NCI-H1930 (cell line): ENCODE measurements around the gene MMP15.
A peak's percentile ranks its signal among the peaks of the same experiment; 100 is the strongest.

ENCODE experiments used
- DNase-seq, 2 experiments: peaks; one replicate each; lab custom pipeline; 2025; lab: John Stamatoyannopoulos, UW

The MMP15 gene

DNA sequence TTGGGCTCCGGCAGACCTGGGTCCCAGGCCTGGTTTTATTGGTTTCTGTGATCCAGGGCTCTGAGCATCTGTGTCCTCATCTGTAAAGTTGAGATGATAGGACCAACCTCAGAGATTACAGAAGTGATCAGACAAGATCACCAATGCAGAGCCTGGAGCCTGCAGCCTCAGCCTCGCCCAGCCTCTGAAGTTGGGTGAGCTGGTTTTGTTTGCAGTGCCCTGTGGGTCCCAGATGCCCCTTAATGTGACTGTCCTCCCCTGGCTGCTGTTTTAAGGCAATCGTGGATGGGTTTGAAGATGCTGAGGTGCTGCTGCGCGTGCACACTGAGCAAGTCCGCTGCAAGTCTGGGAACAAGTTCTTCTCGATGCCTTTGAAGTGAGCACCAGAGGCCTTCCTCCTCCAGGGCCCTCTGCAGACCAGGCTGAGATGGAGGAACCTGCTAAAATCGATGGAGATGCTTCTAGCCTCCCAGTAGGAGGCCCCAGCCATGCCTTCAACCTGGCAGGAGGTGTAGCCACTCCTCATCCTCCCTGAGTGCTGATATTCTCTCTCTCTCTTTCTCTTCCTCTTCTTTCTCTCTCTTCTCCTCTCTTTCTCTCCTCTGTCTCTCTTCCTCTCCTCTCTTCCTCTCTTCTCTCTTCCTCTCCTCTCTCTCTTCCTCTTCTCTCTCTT lies 5.6 kb upstream of the MMP15 start:
- no peak for DNase-seq

- peak in 1 of 2 experiments; percentile 16 for DNase-seq
Measured at GRCh38 chr16:58020628-58021521, 4.7 kb upstream of the MMP15 start.

GRCh38 chr16:58021661-58022551 lies 3.6 kb upstream of the MMP15 start:
- no peak for DNase-seq

- no peak for DNase-seq
Measured at GRCh38 chr16:58022601-58023371, 2.8 kb upstream of the MMP15 start.

- no peak for DNase-seq
Measured at GRCh38 chr16:58024486-58025350, 836 bp upstream of the MMP15 start.

DNA sequence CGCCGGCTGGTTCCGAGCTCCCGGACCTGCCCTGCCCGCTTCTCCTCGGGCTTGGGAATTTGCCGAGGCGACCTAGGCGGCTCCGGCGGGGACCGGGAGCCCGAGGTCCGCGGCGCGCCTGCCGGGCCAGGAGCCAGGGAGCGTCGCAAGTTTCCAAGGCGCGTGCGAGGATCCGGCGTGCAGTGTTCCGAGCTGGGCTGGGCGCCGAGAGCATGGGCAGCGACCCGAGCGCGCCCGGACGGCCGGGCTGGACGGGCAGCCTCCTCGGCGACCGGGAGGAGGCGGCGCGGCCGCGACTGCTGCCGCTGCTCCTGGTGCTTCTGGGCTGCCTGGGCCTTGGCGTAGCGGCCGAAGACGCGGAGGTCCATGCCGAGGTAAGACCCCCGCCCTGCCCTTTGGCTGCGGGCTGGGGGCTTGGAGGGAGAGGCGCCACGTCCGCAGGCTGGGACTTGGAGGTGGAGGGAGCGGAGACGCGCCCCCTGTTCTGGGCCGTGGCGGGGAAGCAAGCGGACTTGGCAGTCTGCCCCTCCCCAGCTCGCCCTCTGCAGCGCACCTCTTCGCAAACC lies 668 bp downstream of the MMP15 start:
- DNase-seq: no peak

GRCh38 chr16:58026705-58027160 lies 1.2 kb downstream of the MMP15 start:
- DNase-seq: peak; percentile 23 to 28

DNA sequence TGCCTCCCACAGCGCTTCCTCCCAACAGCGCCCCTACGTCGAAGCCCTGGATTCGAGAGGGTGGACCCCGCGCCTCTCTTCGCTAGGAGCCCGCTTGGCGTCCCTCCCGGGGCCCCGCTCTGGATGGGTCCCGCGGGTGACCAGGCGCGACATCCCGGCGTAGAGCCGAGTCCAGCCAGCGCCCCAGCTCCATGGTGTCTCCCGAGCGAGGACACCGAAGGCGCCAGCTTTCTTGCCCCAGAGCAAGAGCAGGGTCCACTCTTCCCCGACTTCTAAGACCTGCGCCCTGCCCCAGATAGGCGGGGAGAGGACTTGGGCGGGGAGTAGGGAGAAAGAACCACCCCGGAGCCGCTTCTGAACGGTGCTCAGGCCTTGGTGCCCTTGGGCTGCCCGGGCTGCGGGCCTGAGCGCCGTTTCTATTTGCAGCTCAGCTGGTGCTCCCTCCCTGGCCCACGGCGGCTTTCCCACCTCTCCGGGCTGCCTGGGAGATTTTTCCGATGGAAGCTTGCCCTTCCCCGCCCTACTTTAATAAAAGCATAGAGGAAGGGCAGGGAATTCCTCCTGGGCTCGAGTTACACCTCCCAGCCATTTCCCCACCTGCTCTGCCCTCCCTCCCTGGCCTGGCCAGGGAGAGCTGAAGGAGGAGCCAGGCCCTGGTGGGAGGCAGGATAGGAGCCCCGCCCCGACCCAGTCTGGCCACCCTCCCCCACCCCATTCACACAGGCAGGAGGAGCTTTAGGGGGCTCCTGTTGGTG lies 1.8 kb downstream of the MMP15 start:
- no peak for DNase-seq

- no peak for DNase-seq
Measured at GRCh38 chr16:58027916-58028455, 2.4 kb downstream of the MMP15 start.

- DNase-seq: no peak
Measured at GRCh38 chr16:58028541-58029070, 3.1 kb downstream of the MMP15 start.

DNA sequence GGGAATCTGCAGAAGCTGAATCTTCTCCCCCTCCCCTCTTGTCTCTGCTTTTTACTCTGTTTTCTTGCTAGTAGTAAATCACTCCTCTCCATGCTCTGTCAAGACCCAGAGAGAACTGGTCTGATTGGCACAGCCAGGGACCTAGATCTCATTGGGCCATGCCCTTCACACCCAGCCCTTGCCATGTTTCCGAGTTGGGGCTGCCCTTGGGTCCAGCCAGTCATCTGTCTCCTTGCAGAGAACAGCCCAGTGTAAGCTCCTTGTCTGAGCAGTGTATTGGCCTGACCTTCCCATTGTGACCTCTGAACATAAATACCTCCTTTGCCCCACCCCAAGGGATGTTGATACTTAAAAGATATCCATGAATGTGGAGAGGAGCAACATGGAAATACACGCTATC lies 3.9 kb downstream of the MMP15 start:
- no peak for DNase-seq

DNA sequence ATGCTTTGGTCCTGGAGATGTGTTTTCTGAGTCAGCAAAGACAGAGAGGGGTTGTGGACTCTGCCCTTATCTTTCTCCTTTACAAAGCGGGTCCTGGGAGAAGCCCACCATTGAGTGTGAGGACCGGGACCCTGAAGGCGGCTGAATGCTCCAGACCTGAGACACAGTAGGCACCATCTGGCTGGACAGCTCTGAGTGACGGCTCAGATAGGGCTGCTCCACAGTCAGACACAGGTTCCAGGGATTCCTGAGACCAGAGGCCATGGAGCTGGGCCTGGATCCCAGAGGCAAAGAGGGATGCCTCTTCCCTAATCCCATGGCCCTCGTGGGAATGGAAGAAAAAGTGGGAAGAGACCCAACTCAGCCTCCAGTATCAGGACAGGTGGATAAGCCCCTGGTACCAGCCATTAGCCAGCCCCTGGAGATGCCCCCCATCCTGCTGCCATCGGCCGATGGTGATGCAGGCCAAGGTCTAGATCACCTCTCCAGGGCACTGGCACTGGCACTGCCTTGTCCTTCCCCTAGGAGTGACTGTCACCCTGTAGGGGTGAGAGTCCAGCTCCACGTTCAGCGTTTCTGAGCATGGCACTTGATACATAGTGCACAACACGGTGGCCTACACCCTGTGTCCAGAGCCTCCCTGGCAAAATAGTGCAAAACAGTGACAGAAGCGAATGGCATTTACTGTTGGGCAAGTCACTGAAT lies 4.7 kb downstream of the MMP15 start:
- DNase-seq: no peak

DNA sequence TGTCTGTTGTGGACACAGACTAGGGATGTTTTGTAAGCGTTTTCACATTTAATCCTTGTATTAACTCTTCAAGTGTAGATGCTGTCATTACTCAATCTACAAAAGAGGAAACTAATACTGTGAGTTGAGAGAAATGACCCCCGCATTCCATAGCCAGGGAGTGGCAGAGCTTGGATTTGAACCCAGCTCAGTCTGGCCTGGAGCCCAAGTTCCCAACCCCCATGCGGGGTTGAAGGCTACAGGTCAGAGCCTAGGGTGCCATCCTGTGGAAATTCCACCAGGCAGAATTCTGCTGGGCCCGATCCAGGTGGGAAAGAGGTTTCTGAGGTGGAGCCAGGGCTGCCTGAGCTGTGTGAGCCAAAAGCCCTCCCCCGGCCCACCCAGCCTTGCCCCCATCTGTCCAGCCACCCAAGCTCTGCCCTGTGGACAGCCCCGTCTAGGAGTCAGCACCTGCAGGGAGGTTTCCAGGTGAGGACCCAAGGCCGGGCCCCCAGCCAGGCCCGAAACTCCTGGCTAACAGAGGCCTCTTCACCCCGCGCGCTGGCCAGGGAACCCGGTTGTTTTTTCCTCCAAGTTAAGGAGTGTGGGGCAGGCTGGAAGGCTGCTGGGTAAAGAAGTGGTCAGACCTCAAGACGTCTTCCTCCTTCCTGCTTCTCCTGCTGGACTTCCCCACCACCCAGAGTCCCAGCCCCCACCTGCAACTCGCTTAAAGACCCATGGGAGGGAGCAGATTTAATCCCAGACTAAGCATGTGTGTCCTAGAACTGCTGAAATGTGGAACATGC lies 5.7 kb downstream of the MMP15 start:
- no peak for DNase-seq

GRCh38 chr16:58032710-58033293 lies 7.2 kb downstream of the MMP15 start:
- no peak for DNase-seq

DNA sequence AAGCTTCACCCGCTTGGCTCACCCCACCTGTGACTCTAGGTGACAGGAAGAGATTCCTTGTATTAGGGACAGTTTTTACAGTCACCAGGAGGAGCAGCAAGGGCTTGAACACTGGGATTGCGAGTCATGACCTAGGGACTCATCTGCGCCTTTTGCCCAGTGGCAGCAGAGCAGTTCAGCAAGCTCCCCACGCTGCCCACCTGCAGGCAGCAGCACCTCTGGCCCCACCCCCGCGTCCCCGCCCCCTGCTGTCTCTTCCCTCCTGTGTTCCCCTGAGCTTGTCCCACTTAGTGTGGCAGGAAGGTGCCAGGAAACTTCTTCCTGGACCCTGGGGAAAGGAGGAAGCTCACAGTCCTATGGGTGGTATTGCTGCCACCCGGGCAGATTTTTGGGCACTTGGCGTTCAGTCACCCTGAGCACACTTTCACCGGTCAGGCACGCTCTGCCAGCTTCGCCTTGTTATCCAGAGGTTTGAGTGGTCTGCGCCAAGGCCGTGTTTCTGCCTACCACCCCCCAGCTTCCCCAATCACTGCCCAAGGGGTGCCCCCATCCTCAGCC lies 8.7 kb downstream of the MMP15 start:
- no peak for DNase-seq

DNA sequence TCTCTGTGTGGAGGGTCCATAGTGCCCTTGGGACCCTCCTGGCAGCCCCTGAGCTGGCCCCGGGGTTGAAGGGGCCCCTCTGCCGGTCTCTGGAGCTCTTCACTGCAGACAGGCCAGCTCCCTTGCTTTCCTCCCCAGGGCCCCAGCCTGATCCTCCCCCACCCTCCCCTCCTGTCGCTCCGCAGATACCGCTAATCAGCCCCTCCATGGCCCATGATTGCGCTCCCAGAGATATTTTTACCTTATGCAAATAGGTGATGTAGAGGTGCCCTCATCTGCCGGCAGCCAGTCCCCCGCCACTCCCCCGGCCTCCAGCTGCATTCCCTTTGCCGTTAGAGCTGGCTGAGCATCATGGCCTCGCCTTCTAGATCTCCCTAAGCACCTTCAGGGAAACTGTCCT lies 9.2 kb downstream of the MMP15 start:
- no peak for DNase-seq
